GM18499 (cell line): ENCODE results near the gene PLAC1.

Experiments
- ATAC-seq: cut with Tn5 transposase; IDR thresholded peaks from one replicate; pipeline ENCODE4 v1.9.1; 2021; ENCODE audit warnings: moderate number of reproducible peaks; ENCODE audit not compliant: insufficient read depth, unreplicated experiment

Gene PLAC1

GRCh38 chrX:134658002-134658759, at the start of gene PLAC1:
TSS of gene PLAC1 (minus strand) at chrX:134658471. CDS start at chrX:134566682, 91,789 bp downstream.
- ATAC-seq: no peak

- ATAC-seq: no peak
Observed at GRCh38 chrX:134706138-134706537, 47.9 kb upstream of the PLAC1 start.

GRCh38 chrX:134695999-134696398, 37.7 kb upstream of the PLAC1 start:
- ATAC-seq: no peak

GRCh38 chrX:134694333-134695322, 36.4 kb upstream of the PLAC1 start:
- ATAC-seq: no peak

- ATAC-seq: no peak
Observed at GRCh38 chrX:134693644-134694043, 35.4 kb upstream of the PLAC1 start.

GRCh38 chrX:134692990-134693389, 34.7 kb upstream of the PLAC1 start:
- ATAC-seq: no peak

- no peak for ATAC-seq
Observed at GRCh38 chrX:134692233-134692632, 34.0 kb upstream of the PLAC1 start.

GRCh38 chrX:134691453-134691852, 33.2 kb upstream of the PLAC1 start:
- no peak for ATAC-seq

GRCh38 chrX:134688839-134689238, 30.6 kb upstream of the PLAC1 start:
- no peak for ATAC-seq

- ATAC-seq: no peak
Observed at GRCh38 chrX:134688031-134688823, 30.0 kb upstream of the PLAC1 start.

- ATAC-seq: no peak
Observed at GRCh38 chrX:134685668-134686067, 27.4 kb upstream of the PLAC1 start.

- no peak for ATAC-seq
Observed at GRCh38 chrX:134684956-134685355, 26.7 kb upstream of the PLAC1 start.

GRCh38 chrX:134683351-134684005, 25.2 kb upstream of the PLAC1 start:
- no peak for ATAC-seq

GRCh38 chrX:134682081-134682480, 23.8 kb upstream of the PLAC1 start:
- no peak for ATAC-seq

- no peak for ATAC-seq
Observed at GRCh38 chrX:134679644-134680043, 21.4 kb upstream of the PLAC1 start.

- no peak for ATAC-seq
Observed at GRCh38 chrX:134679221-134679620, 20.9 kb upstream of the PLAC1 start.

GRCh38 chrX:134677332-134677731, 19.1 kb upstream of the PLAC1 start:
- ATAC-seq: no peak

GRCh38 chrX:134676436-134676835, 18.2 kb upstream of the PLAC1 start:
- no peak for ATAC-seq

- no peak for ATAC-seq
Observed at GRCh38 chrX:134673123-134673522, 14.9 kb upstream of the PLAC1 start.

- ATAC-seq: no peak
Observed at GRCh38 chrX:134672101-134672500, 13.8 kb upstream of the PLAC1 start.
